Body of pancreas (tissue), 4 donors: ENCODE measurements around the gene FBXO9. TPM values are rescaled to one million over a fixed set of nuclear protein-coding genes. Genes with fewer than 3 reads are reported as not detected.

Experiments used
- ATAC-seq: fragments of 150-250 bp; one replicate; pipeline ENCODE4 v1.9.1; 2016
- DNase-seq, 4 donors: peaks; one replicate each; pipeline ENCODE4 v3.0.0-alpha.2; 2019
- H3K27ac ChIP-seq, 4 donors: fragments of 200-600 bp; sonication (generic); 1 replicate in 3 of 4; 2 replicates in 1 of 4; pipeline versions ENCODE4 v1.5.1 to v1.6.1; 2016 to 2019; ENCODE audit warnings: mild to moderate bottlenecking in 1 of 4, mixed read lengths in 1 of 4, moderate library complexity in 1 of 4
- H3K27me3 ChIP-seq, 2 donors: fragments of 200-600 bp; sonication (generic); one replicate each; pipeline ENCODE4 v1.6.0; 2016; ENCODE audit warnings: mild to moderate bottlenecking in 1 of 2
- H3K36me3 ChIP-seq, 2 donors: fragments of 200-600 bp; sonication (generic); replicated peaks in 1 of 2; 2 replicates each; pipeline ENCODE4 v1.5.1; 2016; ENCODE audit warnings: low read depth in 2 of 2; ENCODE audit not compliant: insufficient read depth in 1 of 2
- H3K4me1 ChIP-seq: fragments of 200-600 bp; sonication (generic); one replicate; pipeline ENCODE4 v1.6.0; 2016
- H3K4me3 ChIP-seq, 2 donors: fragments of 200-600 bp; sonication (generic); 1 replicate in 1 of 2; 2 replicates in 1 of 2; pipeline ENCODE4 v1.5.1; 2016 to 2019
- H3K9me3 ChIP-seq, 3 donors: fragments of 200-600 bp; sonication (generic); 1 replicate in 2 of 3; 2 replicates in 1 of 3; pipeline ENCODE4 v1.5.1; 2016
- CTCF ChIP-seq, 7 experiments: fragments of 450-650 bp in 4 of 7; fragments of 200-600 bp in 3 of 7; sonication (generic) in 3 of 7; IDR thresholded peaks; one replicate each; pipeline ENCODE4 v1.5.1; 2016 to 2019; ENCODE audit warnings: antibody characterized with exemption in 7 of 7
- POLR2A ChIP-seq, 3 donors: fragments of 450-650 bp; IDR thresholded peaks; one replicate each; pipeline ENCODE4 v1.6.1; 2016; ENCODE audit warnings: antibody characterized with exemption in 3 of 3, mild to moderate bottlenecking in 2 of 3
- WGBS, 2 donors: methylation state at CpG; one replicate each; pipeline ENCODE4 v1.1.5; 2017; 5-methylcytosine and 5-hydroxymethylcytosine counted together
- intact Hi-C: fragments of 100-400 bp; cut with DNase I; formaldehyde crosslinking; loops from one replicate; pipeline ENCODE4 v1.15.1; 2023
- total RNA-seq, 2 donors: library from RNA; depleted of rRNA; stranded (reverse); fragments of >200 nt; gene quantifications; one replicate each; pipeline ENCODE4 v1.1.0, GENCODE V29; 2016

Gene FBXO9
- total RNA-seq, 2 donors from 2014 or later: 53.7 to 69.0 TPM

- 74 to 79% methylated on average over 4 of the region's 4 CpGs for WGBS, 2 donors
Observed at GRCh38 chr6:53044071-53044470, 21.1 kb upstream of the FBXO9 start.

GRCh38 chr6:53044572-53044971 lies 20.6 kb upstream of the FBXO9 start:
- Histone ChIP-seq H3K4me3 (no peak overlapping the region), H3K27ac (no peak overlapping the region), H3K4me1 (peaks cover 14% of the 10 kb centered on the region), H3K27me3 (no peaks in the 10 kb centered on the region), H3K36me3 (peaks cover 0 to 8% of the 10 kb centered on the region in 2 donors), H3K9me3 (no peaks in the 10 kb centered on the region)
- no peak for DNase-seq
- 85 to 88% methylated on average over 3 to 4 of the region's 4 CpGs for WGBS, 2 donors
- TF ChIP-seq POLR2A (IDR thresholded peaks at IDR 0.05) (no peak), CTCF (IDR thresholded peaks at IDR 0.05) (no peak)
- no peak for ATAC-seq
- intact Hi-C loops: no loop called here

More at GRCh38 chr6:53044071-53044470, 21.1 kb upstream of the FBXO9 start:
- intact Hi-C loops: no loop called here
- peaks cover 0 to 8% of the 10 kb centered on the region in 2 donors for H3K36me3 ChIP-seq
- H3K4me1 ChIP-seq: peaks cover 14% of the 10 kb centered on the region
- TF ChIP-seq CTCF (IDR thresholded peaks at IDR 0.05): no peak
- TF ChIP-seq POLR2A (IDR thresholded peaks at IDR 0.05): no peak
- no peak overlapping the region for H3K4me3 ChIP-seq
- H3K27ac ChIP-seq: no peak overlapping the region
- no peaks in the 10 kb centered on the region for H3K27me3 ChIP-seq
- no peak for DNase-seq
- ATAC-seq: no peak
- no peaks in the 10 kb centered on the region for H3K9me3 ChIP-seq

GRCh38 chr6:53045891-53046673 lies 19.1 kb upstream of the FBXO9 start:
- Histone ChIP-seq H3K4me1 (peaks cover 14% of the 10 kb centered on the region), H3K4me3 (no peak overlapping the region), H3K36me3 (peaks cover 0 to under 1% of the 10 kb centered on the region in 2 donors), H3K27ac (no peak overlapping the region), H3K27me3 (no peaks in the 10 kb centered on the region), H3K9me3 (no peaks in the 10 kb centered on the region)
- 94 to 97% methylated on average over 1 of the region's 1 CpG for whole genome bisulfite sequencing, 2 donors
- DNase-seq (no peak), ATAC-seq (no peak)
- intact Hi-C loops: no loop called here
- TF ChIP-seq POLR2A (IDR thresholded peaks at IDR 0.05) (no peak), CTCF (IDR thresholded peaks at IDR 0.05) (no peak)

GRCh38 chr6:53048431-53049195 lies 16.6 kb upstream of the FBXO9 start:
- no peaks in the 10 kb centered on the region for H3K4me1 ChIP-seq
- H3K27ac ChIP-seq: no peak overlapping the region
- ATAC-seq (no peak), DNase-seq (no peak)
- no peak overlapping the region for H3K4me3 ChIP-seq
- TF ChIP-seq CTCF (IDR thresholded peaks at IDR 0.05) (no peak), POLR2A (IDR thresholded peaks at IDR 0.05) (no peak)
- H3K9me3 ChIP-seq: no peaks in the 10 kb centered on the region
- WGBS, 2 donors: 82 to 89% methylated on average over 9 of the region's 9 CpGs
- no peaks in the 10 kb centered on the region for H3K27me3 ChIP-seq
- no peaks in the 10 kb centered on the region for H3K36me3 ChIP-seq
- intact Hi-C loops: no loop called here
